ENCODE results near the gene ALDOB. TPM values are rescaled to one million over a fixed set of nuclear protein-coding genes. Genes with fewer than 3 reads are reported as not detected.
"Not testable (repeated sequence)": the region's sequence is repeated elsewhere in the genome, so short reads cannot be mapped to it uniquely, and the experiment has no call there.

The ALDOB gene
- total RNA-seq, 1 experiment from 2014 or later, result 1.2 TPM

DNA sequence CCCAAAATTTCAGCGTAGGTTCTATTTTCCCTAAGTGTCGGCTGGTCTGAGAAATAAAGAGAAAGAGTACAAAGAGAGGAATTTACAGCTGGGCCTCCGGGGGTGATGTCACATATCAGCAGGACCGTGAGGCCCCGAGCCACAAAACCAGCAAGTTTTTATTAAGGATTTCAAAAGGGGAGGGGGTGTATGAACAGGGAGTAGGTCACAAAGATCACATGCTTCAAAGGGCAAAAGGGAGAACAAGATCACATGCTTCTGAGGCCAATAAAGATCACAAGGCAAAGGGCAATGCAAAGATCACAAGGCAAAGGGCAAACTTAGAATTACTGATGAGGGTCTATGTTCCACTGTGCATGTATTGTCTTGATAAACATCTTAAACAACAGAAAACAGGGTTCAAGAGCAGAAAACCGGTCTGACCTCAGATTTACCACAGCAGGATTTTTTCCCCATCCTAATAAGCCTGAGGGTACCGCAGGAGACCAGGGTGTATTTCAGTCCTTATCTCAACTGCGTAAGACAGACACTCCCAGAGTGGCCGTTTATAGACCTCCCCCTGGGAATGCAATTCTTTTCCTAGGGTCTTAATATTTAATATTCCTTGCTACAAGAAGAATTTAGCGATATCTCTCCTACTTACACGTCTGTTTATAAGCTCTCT, 50.6 kb downstream of the ALDOB start, which contains the start of gene BAAT:
TSS of gene BAAT (minus strand) at position 134 of the 664 bp plus-strand sequence. CDS start 13,602 bp downstream, outside the sequence.
- H3K27ac ChIP-seq (ENCODE audit: low read depth, low read length); H3K4me1 ChIP-seq (ENCODE audit: control insufficient read depth in 1 of 2, insufficient read depth in 2 of 2, low read length in 2 of 2); DNase-seq (ENCODE audit: low read depth, low spot score); H4K20me1 ChIP-seq (ENCODE audit: insufficient read depth); H2AFZ ChIP-seq (ENCODE audit: low read depth, low read length, poor library complexity, severe bottlenecking); BruUV-seq (replicated peaks); H3K27me3 ChIP-seq (ENCODE audit: insufficient read depth, low read length); H3K9me2 ChIP-seq (ENCODE audit: insufficient read depth); intact Hi-C loops (cut with micrococcal nuclease); H3K4me3 ChIP-seq (replicated peaks in 1 of 2; ENCODE audit: low read depth in 1 of 2, low read length in 2 of 2); H3K79me2 ChIP-seq (ENCODE audit: insufficient read depth, low read length); H3K4me2 ChIP-seq (ENCODE audit: low read length); H3K9ac ChIP-seq (ENCODE audit: low read length); RAD21 ChIA-PET (ENCODE audit: low non-redundant PET in 1 of 2, low total read pairs in 2 of 2, uncharacterized antibody in 2 of 2, unreplicated experiment in 2 of 2); H3K9me3 ChIP-seq (ENCODE audit: control insufficient read depth in 1 of 2, insufficient read depth in 1 of 2, low read depth in 1 of 2, low read length in 2 of 2); H3K36me3 ChIP-seq (ENCODE audit: control insufficient read depth in 1 of 2, insufficient read depth in 2 of 2, low read length in 2 of 2); ATAC-seq; CTCF ChIA-PET: not testable (repeated sequence)
- POLR2A ChIA-PET, result interaction anchor here (1.2 kb wide), 1 partner anchor 14 kb away, joined by 4 read pairs; the partner anchor contains the start of genes MRPL50 and ZNF189

DNA sequence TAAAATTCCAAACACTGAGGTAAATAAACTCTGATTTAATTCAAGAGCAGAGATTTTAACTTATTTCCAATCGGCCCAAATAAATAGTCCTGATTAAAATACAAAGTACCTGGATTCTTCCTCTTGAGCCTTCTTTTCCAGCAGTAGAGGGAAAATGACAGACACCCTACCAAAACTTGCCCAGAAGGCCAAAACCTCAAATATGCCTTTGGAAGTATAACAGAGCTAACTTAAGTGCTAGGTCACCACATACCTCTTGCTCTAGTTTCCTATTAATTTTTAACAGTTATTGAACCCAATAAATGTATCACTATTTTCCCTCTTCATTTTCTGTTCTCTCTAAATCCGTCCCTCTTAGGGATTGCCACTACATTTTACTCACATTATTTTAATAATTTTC, 52.2 kb downstream of the ALDOB start:
- Histone ChIP-seq H3K4me2 (ENCODE audit: low read length) (no peak overlapping the region), H3K4me3 (replicated peaks in 1 of 2; ENCODE audit: low read depth in 1 of 2, low read length in 2 of 2) (no peak overlapping the region), H3K27ac (ENCODE audit: low read depth, low read length) (no peak overlapping the region), H3K9ac (ENCODE audit: low read length) (no peak overlapping the region), H3K4me1 (ENCODE audit: control insufficient read depth in 1 of 2, insufficient read depth in 2 of 2, low read length in 2 of 2) (no peaks in the 10 kb centered on the region), H3K79me2 (ENCODE audit: insufficient read depth, low read length) (no peaks in the 10 kb centered on the region), H4K20me1 (ENCODE audit: insufficient read depth) (no peaks in the 10 kb centered on the region), H3K36me3 (ENCODE audit: control insufficient read depth in 1 of 2, insufficient read depth in 2 of 2, low read length in 2 of 2) (0 out of 4 replicates have a peak, but pooled peaks cover 0 to 2% of the 10 kb centered on the region in 2 experiments), H3K27me3 (ENCODE audit: insufficient read depth, low read length) (no peaks in the 10 kb centered on the region), H3K9me3 (ENCODE audit: control insufficient read depth in 1 of 2, insufficient read depth in 1 of 2, low read depth in 1 of 2, low read length in 2 of 2) (no peaks in the 10 kb centered on the region), H3K9me2 (ENCODE audit: insufficient read depth) (no peaks in the 10 kb centered on the region), H2AFZ (ENCODE audit: low read depth, low read length, poor library complexity, severe bottlenecking) (no peak overlapping the region)
- intact Hi-C loops (cut with micrococcal nuclease), result no loop called here
- DNase-seq (ENCODE audit: low read depth, low spot score), result no peak
- no TSS peak for BruUV-seq (replicated peaks)
- ChIA-PET RAD21 (ENCODE audit: low non-redundant PET in 1 of 2, low total read pairs in 2 of 2, uncharacterized antibody in 2 of 2, unreplicated experiment in 2 of 2) (no interaction called here), CTCF (interaction anchor here (1.9 kb wide), 1 partner anchor 72 kb away, joined by 8 read pairs; no protein-coding TSS in a partner anchor), POLR2A (no interaction called here)
- ATAC-seq, result no peak
- TF ChIP-seq ZNF274 (IDR thresholded peaks at IDR 0.05; ENCODE audit: low read depth, low read length), result no peak
- TF ChIP-seq, protein P1, sequence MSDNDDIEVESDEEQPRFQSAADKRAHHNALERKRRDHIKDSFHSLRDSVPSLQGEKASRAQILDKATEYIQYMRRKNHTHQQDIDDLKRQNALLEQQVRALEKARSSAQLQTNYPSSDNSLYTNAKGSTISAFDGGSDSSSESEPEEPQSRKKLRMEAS (IDR thresholded peaks at IDR 0.05), result no peak
- TF ChIP-seq CBX3 (IDR thresholded peaks at IDR 0.05; ENCODE audit: low read depth), result no peak
